Peyer's patch (tissue), 4 donors: Measurements from ENCODE around the gene ABCA6.

Experiments
- POLR2A ChIP-seq, 2 donors: fragments of 450-650 bp; IDR thresholded peaks; one replicate each; pipeline ENCODE4 v1.5.1; 2017; ENCODE audit warnings: antibody characterized with exemption in 2 of 2, mild to moderate bottlenecking in 2 of 2, moderate library complexity in 2 of 2
- TF ChIP-seq, protein P1 (sequence below), 6 experiments: fragments of 450-650 bp in 4 of 6; fragments of 200-600 bp in 2 of 6; sonication (generic) in 1 of 6; IDR thresholded peaks; one replicate each; pipeline ENCODE4 v1.5.1; 2017 to 2019; ENCODE audit warnings: antibody characterized with exemption in 6 of 6, mild to moderate bottlenecking in 3 of 6, moderate library complexity in 1 of 6

DNA sequence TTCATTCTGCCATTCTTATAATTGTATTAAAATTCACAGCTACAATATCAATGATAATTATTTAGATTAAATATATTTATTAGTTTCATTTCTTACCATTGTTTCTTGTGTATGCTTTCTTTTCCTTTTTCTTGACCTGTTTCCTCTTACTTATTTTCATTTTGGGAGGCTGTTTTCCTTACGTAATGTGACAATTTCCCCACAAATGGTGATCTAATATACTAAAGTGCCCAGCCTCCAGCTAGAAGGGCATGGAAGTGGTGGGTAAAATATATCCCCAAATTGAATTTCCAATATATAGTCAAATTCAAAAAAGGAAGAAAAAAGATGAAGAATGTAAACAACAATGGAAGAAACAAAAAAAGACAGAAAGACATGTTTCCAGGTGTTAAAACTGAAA lies 1.5 kb upstream of the ABCA6 start:
- no peak for TF ChIP-seq POLR2A (IDR thresholded peaks at IDR 0.05)
- TF ChIP-seq, protein P1, sequence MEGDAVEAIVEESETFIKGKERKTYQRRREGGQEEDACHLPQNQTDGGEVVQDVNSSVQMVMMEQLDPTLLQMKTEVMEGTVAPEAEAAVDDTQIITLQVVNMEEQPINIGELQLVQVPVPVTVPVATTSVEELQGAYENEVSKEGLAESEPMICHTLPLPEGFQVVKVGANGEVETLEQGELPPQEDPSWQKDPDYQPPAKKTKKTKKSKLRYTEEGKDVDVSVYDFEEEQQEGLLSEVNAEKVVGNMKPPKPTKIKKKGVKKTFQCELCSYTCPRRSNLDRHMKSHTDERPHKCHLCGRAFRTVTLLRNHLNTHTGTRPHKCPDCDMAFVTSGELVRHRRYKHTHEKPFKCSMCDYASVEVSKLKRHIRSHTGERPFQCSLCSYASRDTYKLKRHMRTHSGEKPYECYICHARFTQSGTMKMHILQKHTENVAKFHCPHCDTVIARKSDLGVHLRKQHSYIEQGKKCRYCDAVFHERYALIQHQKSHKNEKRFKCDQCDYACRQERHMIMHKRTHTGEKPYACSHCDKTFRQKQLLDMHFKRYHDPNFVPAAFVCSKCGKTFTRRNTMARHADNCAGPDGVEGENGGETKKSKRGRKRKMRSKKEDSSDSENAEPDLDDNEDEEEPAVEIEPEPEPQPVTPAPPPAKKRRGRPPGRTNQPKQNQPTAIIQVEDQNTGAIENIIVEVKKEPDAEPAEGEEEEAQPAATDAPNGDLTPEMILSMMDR (IDR thresholded peaks at IDR 0.05): no peak
